Lung (tissue), 12 donors: Measurements from ENCODE around the gene ETNK2. TPM values are rescaled to one million over a fixed set of nuclear protein-coding genes. Genes with fewer than 3 reads are reported as not detected.

Source experiments
- ATAC-seq: fragments of 200-7000 bp; cut with Tn5 transposase; one replicate; pipeline ENCODE4 v1.9.1; 2020; ENCODE audit warnings: moderate number of reproducible peaks; ENCODE audit not compliant: insufficient read depth, low FRiP score
- DNase-seq, 3 donors: peaks; one replicate each; pipeline ENCODE4 v3.0.0-alpha.2; 2013 to 2017
- H3K27ac ChIP-seq, 2 donors: one replicate each; pipeline ENCODE4 v1.5.1; 2013; ENCODE audit warnings: mild to moderate bottlenecking in 2 of 2, moderate library complexity in 2 of 2, control low read depth in 1 of 2, inconsistent platforms in 1 of 2, low read depth in 1 of 2, low read length in 1 of 2
- H3K27me3 ChIP-seq, 3 donors: one replicate each; pipeline ENCODE4 v1.5.1; 2013; ENCODE audit warnings: low read length in 2 of 3; ENCODE audit not compliant: control insufficient read depth in 3 of 3, insufficient read depth in 3 of 3
- H3K36me3 ChIP-seq, 4 donors: one replicate each; pipeline ENCODE4 v1.5.1; 2013; ENCODE audit warnings: low read length in 4 of 4, mild to moderate bottlenecking in 1 of 4, moderate library complexity in 1 of 4; ENCODE audit not compliant: control insufficient read depth in 4 of 4, insufficient read depth in 4 of 4
- H3K4me1 ChIP-seq, 5 donors: one replicate each; pipeline ENCODE4 v1.5.1; 2013; ENCODE audit warnings: low read length in 5 of 5, mild to moderate bottlenecking in 2 of 5, moderate library complexity in 1 of 5; ENCODE audit not compliant: control insufficient read depth in 5 of 5, insufficient read depth in 5 of 5
- H3K4me3 ChIP-seq: one replicate; pipeline ENCODE4 v1.5.1; 2013; ENCODE audit warnings: mild to moderate bottlenecking, control low read depth, moderate library complexity
- H3K9ac ChIP-seq, 2 donors: one replicate each; pipeline ENCODE4 v1.5.1; 2013; ENCODE audit warnings: low read length in 2 of 2, control low read depth in 1 of 2; ENCODE audit not compliant: insufficient read depth in 1 of 2
- H3K9me3 ChIP-seq, 4 donors: one replicate each; pipeline ENCODE4 v1.5.1; 2013; ENCODE audit warnings: low read length in 3 of 4, mild to moderate bottlenecking in 1 of 4, moderate library complexity in 1 of 4; ENCODE audit not compliant: control insufficient read depth in 4 of 4, insufficient read depth in 3 of 4
- CTCF ChIP-seq: IDR thresholded peaks from 2 replicates; pipeline ENCODE4 v1.5.1; 2012; ENCODE audit warnings: mild to moderate bottlenecking; ENCODE audit errors: control extremely low read depth, extremely low read depth
- WGBS, 2 donors: extraction: QIAGEN DNeasy Blood & Tissue Kit; methylation state at CpG; one replicate each; pipeline ENCODE4 v1.1.7; 2013; 5-methylcytosine and 5-hydroxymethylcytosine counted together
- polyA plus RNA-seq, 2 donors: library from polyadenylated mRNA; stranded (reverse); fragments of 200-250 nt; gene quantifications; one replicate each; pipeline ENCODE4 v1.2.1, GENCODE V29; 2013
- total RNA-seq, 2 donors: library from RNA; depleted of rRNA in 1 of 2; stranded (reverse); fragments of >200 nt in 1 of 2; gene quantifications; one replicate each; pipeline ENCODE4 v1.2.1, GENCODE V29; 2014 to 2021
- donor health status: control.
- donor health status: control.
- donor health status: Bipolar disorder and iron deficiency.
- donor health status: healthy.
- donor health status: DM: yes; HTN: yes; CAD: no.

ETNK2 gene
- total and polyA plus RNA-seq, 4 donors: 2.2 to 5.8 (median 3.9) TPM

GRCh38 chr1:204145033-204145504 lies 6.8 kb downstream of the ETNK2 start:
- 68 to 77% methylated on average over 4 of the region's 4 CpGs for WGBS, 2 donors
- Histone ChIP-seq H3K36me3 (peaks cover 0 to 1% (median 0%) of the 10 kb centered on the region in 4 donors), H3K4me1 (peaks cover 0 to 8% (median 0%) of the 10 kb centered on the region in 5 donors), H3K4me3 (no peak overlapping the region), H3K27me3 (no peaks in the 10 kb centered on the region), H3K9ac (no peak overlapping the region), H3K27ac (no peak overlapping the region), H3K9me3 (no peaks in the 10 kb centered on the region)
- TF ChIP-seq CTCF: no peak
- no peak for ATAC-seq
- no peak for DNase-seq

DNA sequence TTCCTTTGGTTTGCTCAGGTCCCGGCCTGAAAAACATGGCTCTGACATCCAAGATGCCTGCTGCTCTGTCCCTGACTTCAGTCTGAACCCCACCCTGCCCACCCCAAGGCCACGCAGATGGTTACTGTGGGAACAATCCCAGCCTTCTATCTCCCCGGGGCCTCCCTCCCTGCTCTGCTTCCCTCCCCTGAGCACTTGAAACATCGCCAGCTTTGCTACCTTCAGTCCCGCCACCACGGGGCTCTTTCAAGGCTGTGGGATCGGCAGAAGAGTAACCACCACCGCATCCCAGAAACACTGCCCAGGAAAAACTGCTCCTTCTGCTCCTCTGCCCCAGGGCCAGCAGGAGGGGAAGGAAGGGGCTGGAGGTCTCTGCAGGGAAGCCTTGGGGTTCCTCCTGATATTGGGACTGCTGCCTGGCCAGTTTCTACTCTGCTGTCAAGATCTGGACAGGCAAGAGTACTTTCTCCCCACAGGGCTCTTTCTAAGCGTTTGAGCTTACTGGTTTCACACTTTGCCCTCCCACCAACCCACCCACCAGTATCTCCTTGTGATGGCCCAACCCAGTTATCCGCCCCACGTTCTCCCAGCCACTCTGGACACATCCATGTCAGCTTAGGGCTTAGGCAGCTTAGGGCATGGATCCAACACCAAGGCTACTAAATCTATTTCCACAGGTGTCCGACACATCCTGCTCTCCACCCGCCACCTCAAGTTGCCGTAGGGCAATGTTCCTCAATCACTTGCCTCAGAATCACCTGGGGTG lies 8.4 kb downstream of the ETNK2 start:
- DNase-seq (no peak), ATAC-seq (no peak)
- Histone ChIP-seq H3K27me3 (no peaks in the 10 kb centered on the region), H3K36me3 (peaks cover 0 to 8% (median 0%) of the 10 kb centered on the region in 4 donors), H3K27ac (no peak overlapping the region), H3K9ac (no peak overlapping the region), H3K9me3 (no peaks in the 10 kb centered on the region), H3K4me1 (peaks cover 0 to 4% (median 0%) of the 10 kb centered on the region in 5 donors), H3K4me3 (no peak overlapping the region)
- 80 to 87% methylated on average over 13 to 14 of the region's 14 CpGs for WGBS, 2 donors
- no peak for TF ChIP-seq CTCF

- Histone ChIP-seq H3K27me3 (no peaks in the 10 kb centered on the region), H3K9ac (no peak overlapping the region), H3K4me3 (no peak overlapping the region), H3K27ac (no peak overlapping the region), H3K4me1 (no peaks in the 10 kb centered on the region), H3K9me3 (no peaks in the 10 kb centered on the region), H3K36me3 (peaks cover 0 to 8% (median 0%) of the 10 kb centered on the region in 4 donors)
- ATAC-seq (no peak), DNase-seq (no peak)
- 86 to 89% methylated on average over 5 of the region's 5 CpGs for WGBS, 2 donors
- no peak for TF ChIP-seq CTCF
Observed at GRCh38 chr1:204142032-204142974, 9.5 kb downstream of the ETNK2 start.
